ENCODE data around the gene RCE1.

RCE1 gene

DNA sequence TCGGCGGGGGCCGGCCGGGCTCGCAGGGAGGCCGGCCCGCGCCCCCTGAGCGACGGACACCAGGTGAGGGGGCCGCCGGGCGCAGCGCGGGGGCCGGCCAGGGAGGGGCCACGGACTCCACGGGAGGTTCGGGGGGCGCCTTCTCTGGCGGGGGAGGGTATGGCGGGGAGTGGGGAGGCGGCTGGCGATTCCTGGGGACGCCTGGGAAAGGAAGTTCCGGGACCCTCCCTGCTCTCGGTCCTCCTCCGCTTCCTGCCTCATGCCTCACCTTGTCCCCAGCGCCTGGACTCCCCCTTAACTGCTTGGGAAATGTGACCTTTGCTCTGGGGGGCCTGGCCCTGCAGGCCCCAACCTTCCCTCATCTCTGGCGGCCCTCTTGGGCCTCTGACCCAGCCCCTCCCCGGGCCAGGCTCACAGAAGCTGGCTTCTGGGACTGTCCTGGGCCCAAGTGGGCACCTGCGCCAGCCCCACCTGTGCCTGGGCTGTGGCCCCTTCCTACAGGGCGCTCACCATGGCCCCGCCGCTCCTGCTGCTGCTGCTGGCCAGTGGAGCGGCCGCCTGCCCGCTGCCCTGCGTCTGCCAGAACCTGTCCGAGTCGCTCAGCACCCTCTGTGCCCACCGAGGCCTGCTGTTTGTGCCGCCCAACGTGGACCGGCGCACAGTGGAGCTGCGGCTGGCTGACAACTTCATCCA lies 14.1 kb downstream of the RCE1 start:
- Histone ChIP-seq H3K9me3 (ENCODE audit: control insufficient read depth, insufficient read depth, low read length) (no peaks in the 10 kb centered on the region), H3K4me1 (ENCODE audit: insufficient read depth, low read length) (no peaks in the 10 kb centered on the region; the same call in 1 of the 2 replicates), H3K36me3 (ENCODE audit: insufficient read depth, low read length) (no peaks in the 10 kb centered on the region), H3K9ac (ENCODE audit: low read depth, low read length) (peak overlapping the region; percentile 82)

- Histone ChIP-seq H3K36me3 (ENCODE audit: insufficient read depth, low read length) (no peaks in the 10 kb centered on the region), H3K4me1 (ENCODE audit: insufficient read depth, low read length) (no peaks in the 10 kb centered on the region; the same call in 1 of the 2 replicates), H3K9me3 (ENCODE audit: control insufficient read depth, insufficient read depth, low read length) (no peaks in the 10 kb centered on the region), H3K9ac (ENCODE audit: low read depth, low read length) (peak overlapping the region; percentile 82)
These were observed 14.6 kb downstream of the RCE1 start for GRCh38 chr11:66857927-66858185.

GRCh38 chr11:66858186-66858938 lies 15.1 kb downstream of the RCE1 start:
- peak overlapping the region; percentile 82; the same call in 1 of the 2 replicates for H3K9ac ChIP-seq (ENCODE audit: low read depth, low read length)
- no peaks in the 10 kb centered on the region for H3K36me3 ChIP-seq (ENCODE audit: insufficient read depth, low read length)
- H3K9me3 ChIP-seq (ENCODE audit: control insufficient read depth, insufficient read depth, low read length) = no peaks in the 10 kb centered on the region

DNA sequence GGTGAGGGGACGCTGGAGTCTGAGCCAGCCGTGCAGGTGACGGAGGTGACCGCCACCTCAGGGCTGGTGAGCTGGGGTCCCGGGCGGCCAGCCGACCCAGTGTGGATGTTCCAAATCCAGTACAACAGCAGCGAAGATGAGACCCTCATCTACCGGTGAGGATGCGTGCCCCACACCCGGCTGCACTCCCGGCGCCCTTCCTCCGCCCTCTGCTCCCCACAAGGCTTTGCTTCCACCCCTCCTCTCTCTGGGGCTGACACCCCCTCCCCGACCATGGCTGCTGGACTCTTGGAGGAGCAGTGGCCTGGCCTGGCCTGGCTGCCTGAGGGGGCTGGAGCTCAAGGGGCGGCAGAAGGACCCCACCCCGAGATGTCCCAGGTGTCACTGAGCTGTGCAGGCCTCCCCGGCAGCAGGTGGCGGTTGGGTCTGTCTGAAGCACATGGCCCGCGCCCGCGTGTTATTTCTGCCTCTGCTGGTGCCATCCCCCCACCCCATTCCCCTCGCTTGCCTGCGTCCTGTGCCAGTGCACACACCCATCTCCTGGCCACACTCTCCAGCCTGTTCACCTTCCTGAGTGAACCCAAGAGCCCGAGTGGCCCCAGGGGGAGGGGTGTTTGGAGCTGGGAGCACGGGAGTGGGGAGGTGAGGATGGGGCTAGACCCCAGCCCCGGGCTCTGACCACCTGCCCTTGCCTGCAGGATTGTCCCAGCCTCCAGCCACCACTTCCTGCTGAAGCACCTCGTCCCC lies 15.9 kb downstream of the RCE1 start:
- Histone ChIP-seq H3K9ac (ENCODE audit: low read depth, low read length) (no peak overlapping the region), H3K9me3 (ENCODE audit: control insufficient read depth, insufficient read depth, low read length) (no peaks in the 10 kb centered on the region), H3K36me3 (ENCODE audit: insufficient read depth, low read length) (no peaks in the 10 kb centered on the region), H3K4me1 (ENCODE audit: insufficient read depth, low read length) (no peaks in the 10 kb centered on the region; the same call in 1 of the 2 replicates)

More at GRCh38 chr11:66858186-66858938, 15.1 kb downstream of the RCE1 start:
- no peaks in the 10 kb centered on the region; the same call in 1 of the 2 replicates for H3K4me1 ChIP-seq (ENCODE audit: insufficient read depth, low read length)

- Histone ChIP-seq H3K9ac (ENCODE audit: low read depth, low read length) (no peak overlapping the region), H3K4me1 (ENCODE audit: insufficient read depth, low read length) (no peaks in the 10 kb centered on the region; the same call in 1 of the 2 replicates), H3K9me3 (ENCODE audit: control insufficient read depth, insufficient read depth, low read length) (no peaks in the 10 kb centered on the region), H3K36me3 (ENCODE audit: insufficient read depth, low read length) (no peaks in the 10 kb centered on the region)
These were observed 16.6 kb downstream of the RCE1 start for GRCh38 chr11:66859686-66860448.

GRCh38 chr11:66860449-66860831 lies 17.2 kb downstream of the RCE1 start:
- Histone ChIP-seq H3K9ac (ENCODE audit: low read depth, low read length) (no peak overlapping the region), H3K36me3 (ENCODE audit: insufficient read depth, low read length) (no peaks in the 10 kb centered on the region), H3K4me1 (ENCODE audit: insufficient read depth, low read length) (no peaks in the 10 kb centered on the region; the same call in 1 of the 2 replicates), H3K9me3 (ENCODE audit: control insufficient read depth, insufficient read depth, low read length) (no peaks in the 10 kb centered on the region)

DNA sequence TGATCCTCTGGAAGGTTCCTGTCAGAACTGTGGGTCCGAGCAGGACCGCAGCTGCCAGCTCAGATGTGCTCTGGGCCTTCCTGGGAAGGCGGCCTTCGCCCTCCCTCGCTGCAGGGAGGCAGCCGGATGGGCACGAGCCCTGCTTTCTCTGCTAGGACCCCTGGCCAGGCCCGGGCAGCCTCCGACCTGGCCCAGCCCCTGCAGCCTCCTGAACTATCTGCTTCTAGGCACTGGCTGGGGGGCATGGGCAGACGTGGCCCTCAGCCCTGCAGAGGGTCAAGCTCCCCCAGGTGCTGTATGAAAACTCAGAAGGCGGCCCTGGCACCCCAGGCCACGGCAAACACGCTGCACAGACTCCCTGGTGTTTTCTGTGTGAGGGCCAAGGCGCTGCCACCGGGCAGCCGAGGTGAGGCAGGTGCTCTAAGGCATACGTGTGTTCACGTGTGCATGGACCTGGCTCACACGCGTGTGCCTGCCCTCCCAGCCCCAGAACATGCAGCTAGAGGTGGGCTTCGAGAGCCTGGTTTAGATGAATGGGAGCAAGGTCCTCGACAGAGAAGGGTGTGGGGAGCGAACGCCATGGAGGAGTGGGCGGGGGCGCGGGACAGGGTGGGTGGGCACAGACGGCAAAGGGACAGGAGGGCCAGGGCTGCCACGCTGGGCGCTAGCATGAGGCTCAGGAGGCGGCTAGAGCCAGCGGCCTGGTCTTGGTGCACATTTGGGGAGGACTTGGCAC lies 18.0 kb downstream of the RCE1 start:
- Histone ChIP-seq H3K9me3 (ENCODE audit: control insufficient read depth, insufficient read depth, low read length) (no peaks in the 10 kb centered on the region), H3K9ac (ENCODE audit: low read depth, low read length) (no peak overlapping the region), H3K36me3 (ENCODE audit: insufficient read depth, low read length) (no peaks in the 10 kb centered on the region), H3K4me1 (ENCODE audit: insufficient read depth, low read length) (no peaks in the 10 kb centered on the region; the same call in 1 of the 2 replicates)

- Histone ChIP-seq H3K9ac (ENCODE audit: low read depth, low read length) (no peak overlapping the region), H3K4me1 (ENCODE audit: insufficient read depth, low read length) (no peaks in the 10 kb centered on the region; the same call in 1 of the 2 replicates), H3K36me3 (ENCODE audit: insufficient read depth, low read length) (no peaks in the 10 kb centered on the region), H3K9me3 (ENCODE audit: control insufficient read depth, insufficient read depth, low read length) (no peaks in the 10 kb centered on the region)
These were observed 18.7 kb downstream of the RCE1 start for GRCh38 chr11:66861774-66862558.

- no peaks in the 10 kb centered on the region for H3K36me3 ChIP-seq (ENCODE audit: insufficient read depth, low read length)
These were observed 19.4 kb downstream of the RCE1 start for GRCh38 chr11:66862559-66863037.

DNA sequence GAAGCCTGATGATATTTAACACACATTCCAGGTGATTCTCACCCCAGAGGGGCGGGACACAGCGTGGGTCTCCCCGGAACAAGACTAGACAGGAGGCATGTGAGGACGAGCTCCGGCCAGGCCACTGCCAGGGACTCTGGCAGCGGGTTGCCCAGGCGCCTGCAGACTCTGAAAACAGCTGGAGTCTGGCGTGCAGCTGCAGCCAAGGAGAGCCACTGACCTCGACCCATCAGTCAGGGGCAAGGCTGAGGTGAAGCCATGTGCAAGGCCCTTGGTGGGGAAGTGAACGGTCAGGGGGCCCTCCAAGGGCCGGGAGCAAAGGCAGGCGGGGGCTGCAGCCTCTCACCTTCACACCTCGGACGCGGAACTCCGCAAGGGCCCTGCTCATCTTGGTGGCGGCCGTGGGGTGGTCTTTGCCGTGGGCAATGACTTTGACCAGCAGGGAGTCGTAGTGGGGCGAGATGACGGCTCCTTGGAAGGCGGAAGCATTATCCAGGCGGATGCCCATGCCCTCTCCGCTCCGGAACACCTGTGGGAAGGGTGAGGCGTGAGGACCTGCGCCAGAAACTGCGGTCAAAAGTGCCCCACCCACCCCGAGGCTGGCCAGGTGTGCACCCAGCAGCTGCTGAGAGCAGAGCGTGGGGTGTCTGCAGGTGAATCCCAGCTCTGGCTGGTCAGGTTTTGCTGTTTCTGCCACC lies 20.3 kb downstream of the RCE1 start:
- Histone ChIP-seq H3K9me3 (ENCODE audit: control insufficient read depth, insufficient read depth, low read length) (no peaks in the 10 kb centered on the region), H3K9ac (ENCODE audit: low read depth, low read length) (no peak overlapping the region), H3K4me1 (ENCODE audit: insufficient read depth, low read length) (no peaks in the 10 kb centered on the region), H3K36me3 (ENCODE audit: insufficient read depth, low read length) (no peaks in the 10 kb centered on the region)

More at GRCh38 chr11:66862559-66863037, 19.4 kb downstream of the RCE1 start:
- H3K9ac ChIP-seq (ENCODE audit: low read depth, low read length) = no peak overlapping the region
- H3K9me3 ChIP-seq (ENCODE audit: control insufficient read depth, insufficient read depth, low read length) = no peaks in the 10 kb centered on the region
- no peaks in the 10 kb centered on the region; the same call in 1 of the 2 replicates for H3K4me1 ChIP-seq (ENCODE audit: insufficient read depth, low read length)

DNA sequence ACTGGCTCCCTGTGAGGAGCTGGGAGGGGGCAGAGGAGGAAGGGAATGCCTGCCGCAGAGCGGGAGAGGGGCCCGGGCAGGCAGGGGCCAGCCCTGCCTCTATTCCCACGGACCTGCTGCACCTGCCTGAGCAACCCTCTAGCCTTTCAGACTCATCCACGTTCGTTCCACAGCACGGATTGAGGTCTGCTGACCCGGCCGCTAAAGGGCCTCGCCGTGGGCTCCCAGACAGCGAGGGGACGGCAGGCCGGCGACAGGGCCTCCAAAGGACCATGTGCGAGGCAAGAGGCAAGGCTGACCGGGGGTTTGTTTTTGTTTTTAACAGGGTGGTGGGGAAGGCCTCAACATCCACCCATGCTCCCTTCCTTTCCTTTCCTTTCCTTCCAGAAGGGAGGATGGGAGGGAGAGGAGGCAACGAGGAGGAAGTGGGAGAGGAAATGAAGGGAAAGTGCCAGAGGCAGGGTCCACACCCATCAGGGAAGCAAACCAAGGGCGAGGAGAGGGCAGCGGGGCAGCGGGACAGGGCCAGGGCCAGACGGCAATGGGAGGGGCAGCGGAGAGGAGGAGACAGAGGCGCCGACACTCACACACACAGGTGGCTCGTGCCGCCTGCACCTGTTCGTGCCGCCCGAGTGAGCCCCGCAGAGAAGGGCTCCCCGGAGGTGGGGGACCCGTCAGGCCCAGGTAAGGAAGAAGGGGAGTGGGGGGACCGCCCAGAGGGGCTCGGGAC lies 21.1 kb downstream of the RCE1 start:
- H3K36me3 ChIP-seq (ENCODE audit: insufficient read depth, low read length) = no peaks in the 10 kb centered on the region
- H3K4me1 ChIP-seq (ENCODE audit: insufficient read depth, low read length) = peaks cover 6% of the 10 kb centered on the region; the same call in 1 of the 2 replicates
- no peaks in the 10 kb centered on the region for H3K9me3 ChIP-seq (ENCODE audit: control insufficient read depth, insufficient read depth, low read length)
- H3K9ac ChIP-seq (ENCODE audit: low read depth, low read length) = no peak overlapping the region
